GM23338 (cell line): ENCODE data around the gene PAIP2B. TPM values are rescaled to one million over a fixed set of nuclear protein-coding genes. Genes with fewer than 3 reads are reported as not detected.

Experiments
- ATAC-seq: fragments of 200-7000 bp; cut with Tn5 transposase; 3 replicates; pipeline ENCODE4 v1.9.1; 2020
- DNase-seq: peaks from one replicate; pipeline ENCODE4 v3.0.0-alpha.2; 2015; ENCODE audit warnings: low spot score
- H2AFZ ChIP-seq: fragments of 200-600 bp; sonication (generic); 2 replicates; pipeline ENCODE4 v1.8.0; 2016; ENCODE audit warnings: antibody characterized with exemption, mild to moderate bottlenecking, moderate library complexity
- H3F3A ChIP-seq: fragments of 200-600 bp; sonication (generic); replicated peaks from 2 replicates; pipeline ENCODE4 v1.8.0; 2017; ENCODE audit warnings: antibody characterized with exemption, mixed run types, low read depth
- H3K27ac ChIP-seq: fragments of 200-600 bp; sonication (generic); 2 replicates; pipeline ENCODE4 v1.6.1; 2016; ENCODE audit warnings: low read depth
- H3K27me3 ChIP-seq: fragments of 200-600 bp; sonication (generic); 2 replicates; pipeline ENCODE4 v1.8.0; 2016; ENCODE audit warnings: mild to moderate bottlenecking, mixed run types, moderate library complexity; ENCODE audit not compliant: insufficient read depth
- H3K36me3 ChIP-seq: fragments of 200-600 bp; sonication (generic); 2 replicates; pipeline ENCODE4 v1.8.0; 2016; ENCODE audit warnings: mild to moderate bottlenecking; ENCODE audit not compliant: insufficient read depth
- H3K4me1 ChIP-seq: fragments of 200-600 bp; sonication (generic); 2 replicates; pipeline ENCODE4 v1.8.0; 2016; ENCODE audit warnings: mild to moderate bottlenecking, moderate library complexity; ENCODE audit not compliant: insufficient read depth
- H3K4me2 ChIP-seq: fragments of 200-600 bp; sonication (generic); 2 replicates; pipeline ENCODE4 v1.7.1; 2017; ENCODE audit warnings: mixed run types
- H3K4me3 ChIP-seq: fragments of 200-600 bp; sonication (generic); 2 replicates; pipeline ENCODE4 v1.6.1; 2016; ENCODE audit warnings: mixed run types
- H3K79me2 ChIP-seq: fragments of 200-600 bp; sonication (generic); replicated peaks from 2 replicates; pipeline ENCODE4 v1.8.0; 2017; ENCODE audit warnings: mild to moderate bottlenecking; ENCODE audit not compliant: insufficient read depth
- H3K9me2 ChIP-seq: fragments of 200-600 bp; sonication (generic); 2 replicates; pipeline ENCODE4 v1.8.0; 2017; ENCODE audit not compliant: insufficient read depth
- H4K20me1 ChIP-seq: fragments of 200-600 bp; sonication (generic); replicated peaks from 2 replicates; pipeline ENCODE4 v1.8.0; 2017; ENCODE audit warnings: mild to moderate bottlenecking; ENCODE audit not compliant: insufficient read depth
- H3K27ac Mint-ChIP-seq: 2 replicates; pipeline ENCODE4 v1.8.0; 2020; ENCODE audit warnings: inconsistent platforms, mild to moderate bottlenecking, moderate library complexity, mixed read lengths
- H3K27me3 Mint-ChIP-seq: 3 replicates; pipeline ENCODE4 v1.8.0; 2022; ENCODE audit warnings: low read depth, mild to moderate bottlenecking, moderate library complexity, mixed read lengths, inconsistent platforms; ENCODE audit not compliant: insufficient read depth, poor library complexity
- H3K36me3 Mint-ChIP-seq: 3 replicates; pipeline ENCODE4 v1.8.0; 2021; ENCODE audit warnings: low read depth, mild to moderate bottlenecking, inconsistent platforms, moderate library complexity, mixed read lengths
- H3K4me1 Mint-ChIP-seq: 3 replicates; pipeline ENCODE4 v1.8.0; 2020; ENCODE audit warnings: mild to moderate bottlenecking, inconsistent platforms, mixed read lengths
- H3K4me3 Mint-ChIP-seq: 3 replicates; pipeline ENCODE4 v1.8.0; 2021; ENCODE audit warnings: moderate library complexity, mild to moderate bottlenecking, inconsistent platforms, mixed read lengths
- H3K9me3 Mint-ChIP-seq: 3 replicates; pipeline ENCODE4 v1.8.0; 2020; ENCODE audit warnings: moderate library complexity, mild to moderate bottlenecking, inconsistent platforms, mixed read lengths
- CREB1 ChIP-seq: fragments of 250-450 bp; sonication (Bioruptor Pico); IDR thresholded peaks from 2 replicates; pipeline ENCODE4 v1.5.0; 2020; ENCODE audit warnings: low read depth, mild to moderate bottlenecking, moderate library complexity
- EZH2 ChIP-seq: fragments of 200-600 bp; sonication (generic); IDR thresholded peaks from one replicate; pipeline ENCODE4 v1.8.0; 2017; ENCODE audit warnings: antibody characterized with exemption, mild to moderate bottlenecking, low read depth; ENCODE audit not compliant: unreplicated experiment
- EZH2phosphoT487 ChIP-seq: fragments of 200-600 bp; sonication (generic); IDR thresholded peaks from one replicate; pipeline ENCODE4 v1.8.1; 2018; ENCODE audit warnings: antibody characterized with exemption; ENCODE audit not compliant: unreplicated experiment
- JUNB ChIP-seq: IDR thresholded peaks from one replicate; pipeline ENCODE4 v1.6.1; 2016; ENCODE audit warnings: antibody characterized with exemption; ENCODE audit not compliant: unreplicated experiment
- NANOG ChIP-seq: IDR thresholded peaks from 2 replicates; pipeline ENCODE4 v1.6.1; 2016; ENCODE audit warnings: antibody characterized with exemption, borderline replicate concordance
- POLR2AphosphoS5 ChIP-seq: IDR thresholded peaks from 2 replicates; pipeline ENCODE4 v1.6.1; 2016; ENCODE audit warnings: antibody characterized with exemption, low read depth
- STAT1 ChIP-seq: IDR thresholded peaks from one replicate; pipeline ENCODE4 v1.6.1; 2016; ENCODE audit warnings: antibody characterized with exemption; ENCODE audit not compliant: unreplicated experiment
- ZNF114 ChIP-seq: fragments of 250-450 bp; sonication (Bioruptor Pico); IDR thresholded peaks from 2 replicates; pipeline ENCODE4 v1.5.0; 2020; ENCODE audit warnings: mild to moderate bottlenecking, moderate library complexity
- ZNF331 ChIP-seq: fragments of 250-450 bp; sonication (Bioruptor Pico); IDR thresholded peaks from 2 replicates; pipeline ENCODE4 v1.5.0; 2020; ENCODE audit warnings: low read depth, mild to moderate bottlenecking, moderate library complexity
- polyA plus RNA-seq: library from polyadenylated mRNA; unstranded; fragments of >200 nt; fragmentation: Nextera tagmentation; extraction: Ambion mirVana; gene quantifications from 2 replicates; pipeline ENCODE4 v1.2.1, GENCODE V29; 2016
- total RNA-seq: library from RNA; depleted of rRNA; stranded (reverse); fragments of >200 nt; shearing (Covaris generic); gene quantifications from 2 replicates; pipeline ENCODE4 v1.2.3, GENCODE V29; 2014
- TF ChIP-seq, protein P1 (sequence below): IDR thresholded peaks from 2 replicates; pipeline ENCODE4 v1.6.1; 2016; ENCODE audit warnings: antibody characterized with exemption
- TF ChIP-seq, protein P2 (sequence below): IDR thresholded peaks from one replicate; pipeline ENCODE4 v1.6.1; 2018; ENCODE audit warnings: antibody characterized with exemption; ENCODE audit not compliant: unreplicated experiment
- TF ChIP-seq, protein P3 (sequence below), 2 experiments: fragments of 200-600 bp in 1 of 2; sonication (generic) in 1 of 2; conservative IDR thresholded peaks; 2 replicates each; pipeline versions ENCODE4 v1.5.1 to v1.6.1; 2016 to 2017; ENCODE audit warnings: antibody characterized with exemption in 2 of 2, low read depth in 2 of 2, mild to moderate bottlenecking in 2 of 2, moderate library complexity in 1 of 2
- TF ChIP-seq, protein P4 (sequence below): fragments of 250-450 bp; sonication (Bioruptor Pico); IDR thresholded peaks from 2 replicates; pipeline ENCODE4 v1.5.0; 2020; ENCODE audit warnings: mild to moderate bottlenecking, moderate library complexity

PAIP2B gene
- total and polyA plus RNA-seq, 2 experiments from 2014 or later, result 7.6 to 29.7 TPM

DNA sequence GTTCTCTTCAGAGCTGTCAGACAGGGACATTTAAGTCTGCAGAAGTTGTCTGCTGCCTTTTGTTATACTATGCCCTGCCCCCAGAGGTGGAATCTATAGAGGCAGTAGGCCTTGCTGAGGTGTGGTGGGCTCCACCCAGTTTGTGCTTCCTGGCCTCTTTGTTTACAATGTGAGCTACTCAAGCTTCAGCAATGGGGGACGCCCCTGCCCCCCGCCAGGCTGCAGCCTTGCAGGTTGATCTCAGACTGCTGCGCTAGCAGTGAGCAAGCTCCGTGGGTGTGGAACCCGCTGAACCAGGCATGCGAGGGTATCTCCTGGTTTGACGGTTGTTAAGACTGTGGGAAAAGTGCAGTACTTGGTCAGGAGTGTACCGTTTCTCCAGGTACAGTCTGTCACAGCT is 24.0 kb upstream of the PAIP2B start:
- no peak overlapping the region for H3K27ac Mint-ChIP-seq
- Histone ChIP-seq H3K4me3 (no peak overlapping the region), H3K9me2 (peaks cover 13% of the 10 kb centered on the region; the same call in 1 of the 2 replicates), H2AFZ (peak overlapping the region; percentile 78; the same call in 1 of the 2 replicates), H3K27me3 (no peaks in the 10 kb centered on the region), H3F3A (no peaks in the 10 kb centered on the region), H3K36me3 (no peaks in the 10 kb centered on the region; the same call in 1 of the 2 replicates), H4K20me1 (no peaks in the 10 kb centered on the region), H3K27ac (no peak overlapping the region), H3K4me1 (no peaks in the 10 kb centered on the region), H3K79me2 (no peaks in the 10 kb centered on the region), H3K4me2 (no peak overlapping the region)
- peaks cover 14% of the 10 kb centered on the region for H3K36me3 Mint-ChIP-seq
- no peak overlapping the region for H3K4me3 Mint-ChIP-seq
- TF ChIP-seq, protein P1, sequence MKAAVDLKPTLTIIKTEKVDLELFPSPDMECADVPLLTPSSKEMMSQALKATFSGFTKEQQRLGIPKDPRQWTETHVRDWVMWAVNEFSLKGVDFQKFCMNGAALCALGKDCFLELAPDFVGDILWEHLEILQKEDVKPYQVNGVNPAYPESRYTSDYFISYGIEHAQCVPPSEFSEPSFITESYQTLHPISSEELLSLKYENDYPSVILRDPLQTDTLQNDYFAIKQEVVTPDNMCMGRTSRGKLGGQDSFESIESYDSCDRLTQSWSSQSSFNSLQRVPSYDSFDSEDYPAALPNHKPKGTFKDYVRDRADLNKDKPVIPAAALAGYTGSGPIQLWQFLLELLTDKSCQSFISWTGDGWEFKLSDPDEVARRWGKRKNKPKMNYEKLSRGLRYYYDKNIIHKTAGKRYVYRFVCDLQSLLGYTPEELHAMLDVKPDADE, result no peak
- TF ChIP-seq STAT1 (no peak), ZNF114 (no peak), NANOG (no peak), EZH2 (no peak), POLR2AphosphoS5 (no peak), EZH2phosphoT487 (no peak), ZNF331 (CRISPR knock-in tag) (no peak), CREB1 (no peak), JUNB (no peak)
- TF ChIP-seq, protein P2, sequence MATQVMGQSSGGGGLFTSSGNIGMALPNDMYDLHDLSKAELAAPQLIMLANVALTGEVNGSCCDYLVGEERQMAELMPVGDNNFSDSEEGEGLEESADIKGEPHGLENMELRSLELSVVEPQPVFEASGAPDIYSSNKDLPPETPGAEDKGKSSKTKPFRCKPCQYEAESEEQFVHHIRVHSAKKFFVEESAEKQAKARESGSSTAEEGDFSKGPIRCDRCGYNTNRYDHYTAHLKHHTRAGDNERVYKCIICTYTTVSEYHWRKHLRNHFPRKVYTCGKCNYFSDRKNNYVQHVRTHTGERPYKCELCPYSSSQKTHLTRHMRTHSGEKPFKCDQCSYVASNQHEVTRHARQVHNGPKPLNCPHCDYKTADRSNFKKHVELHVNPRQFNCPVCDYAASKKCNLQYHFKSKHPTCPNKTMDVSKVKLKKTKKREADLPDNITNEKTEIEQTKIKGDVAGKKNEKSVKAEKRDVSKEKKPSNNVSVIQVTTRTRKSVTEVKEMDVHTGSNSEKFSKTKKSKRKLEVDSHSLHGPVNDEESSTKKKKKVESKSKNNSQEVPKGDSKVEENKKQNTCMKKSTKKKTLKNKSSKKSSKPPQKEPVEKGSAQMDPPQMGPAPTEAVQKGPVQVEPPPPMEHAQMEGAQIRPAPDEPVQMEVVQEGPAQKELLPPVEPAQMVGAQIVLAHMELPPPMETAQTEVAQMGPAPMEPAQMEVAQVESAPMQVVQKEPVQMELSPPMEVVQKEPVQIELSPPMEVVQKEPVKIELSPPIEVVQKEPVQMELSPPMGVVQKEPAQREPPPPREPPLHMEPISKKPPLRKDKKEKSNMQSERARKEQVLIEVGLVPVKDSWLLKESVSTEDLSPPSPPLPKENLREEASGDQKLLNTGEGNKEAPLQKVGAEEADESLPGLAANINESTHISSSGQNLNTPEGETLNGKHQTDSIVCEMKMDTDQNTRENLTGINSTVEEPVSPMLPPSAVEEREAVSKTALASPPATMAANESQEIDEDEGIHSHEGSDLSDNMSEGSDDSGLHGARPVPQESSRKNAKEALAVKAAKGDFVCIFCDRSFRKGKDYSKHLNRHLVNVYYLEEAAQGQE, result no peak
- TF ChIP-seq, protein P3, sequence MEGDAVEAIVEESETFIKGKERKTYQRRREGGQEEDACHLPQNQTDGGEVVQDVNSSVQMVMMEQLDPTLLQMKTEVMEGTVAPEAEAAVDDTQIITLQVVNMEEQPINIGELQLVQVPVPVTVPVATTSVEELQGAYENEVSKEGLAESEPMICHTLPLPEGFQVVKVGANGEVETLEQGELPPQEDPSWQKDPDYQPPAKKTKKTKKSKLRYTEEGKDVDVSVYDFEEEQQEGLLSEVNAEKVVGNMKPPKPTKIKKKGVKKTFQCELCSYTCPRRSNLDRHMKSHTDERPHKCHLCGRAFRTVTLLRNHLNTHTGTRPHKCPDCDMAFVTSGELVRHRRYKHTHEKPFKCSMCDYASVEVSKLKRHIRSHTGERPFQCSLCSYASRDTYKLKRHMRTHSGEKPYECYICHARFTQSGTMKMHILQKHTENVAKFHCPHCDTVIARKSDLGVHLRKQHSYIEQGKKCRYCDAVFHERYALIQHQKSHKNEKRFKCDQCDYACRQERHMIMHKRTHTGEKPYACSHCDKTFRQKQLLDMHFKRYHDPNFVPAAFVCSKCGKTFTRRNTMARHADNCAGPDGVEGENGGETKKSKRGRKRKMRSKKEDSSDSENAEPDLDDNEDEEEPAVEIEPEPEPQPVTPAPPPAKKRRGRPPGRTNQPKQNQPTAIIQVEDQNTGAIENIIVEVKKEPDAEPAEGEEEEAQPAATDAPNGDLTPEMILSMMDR (conservative IDR thresholded peaks at IDR 0.05; ENCODE audit: low read depth in 2 of 2), result no peak
- TF ChIP-seq, protein P4, sequence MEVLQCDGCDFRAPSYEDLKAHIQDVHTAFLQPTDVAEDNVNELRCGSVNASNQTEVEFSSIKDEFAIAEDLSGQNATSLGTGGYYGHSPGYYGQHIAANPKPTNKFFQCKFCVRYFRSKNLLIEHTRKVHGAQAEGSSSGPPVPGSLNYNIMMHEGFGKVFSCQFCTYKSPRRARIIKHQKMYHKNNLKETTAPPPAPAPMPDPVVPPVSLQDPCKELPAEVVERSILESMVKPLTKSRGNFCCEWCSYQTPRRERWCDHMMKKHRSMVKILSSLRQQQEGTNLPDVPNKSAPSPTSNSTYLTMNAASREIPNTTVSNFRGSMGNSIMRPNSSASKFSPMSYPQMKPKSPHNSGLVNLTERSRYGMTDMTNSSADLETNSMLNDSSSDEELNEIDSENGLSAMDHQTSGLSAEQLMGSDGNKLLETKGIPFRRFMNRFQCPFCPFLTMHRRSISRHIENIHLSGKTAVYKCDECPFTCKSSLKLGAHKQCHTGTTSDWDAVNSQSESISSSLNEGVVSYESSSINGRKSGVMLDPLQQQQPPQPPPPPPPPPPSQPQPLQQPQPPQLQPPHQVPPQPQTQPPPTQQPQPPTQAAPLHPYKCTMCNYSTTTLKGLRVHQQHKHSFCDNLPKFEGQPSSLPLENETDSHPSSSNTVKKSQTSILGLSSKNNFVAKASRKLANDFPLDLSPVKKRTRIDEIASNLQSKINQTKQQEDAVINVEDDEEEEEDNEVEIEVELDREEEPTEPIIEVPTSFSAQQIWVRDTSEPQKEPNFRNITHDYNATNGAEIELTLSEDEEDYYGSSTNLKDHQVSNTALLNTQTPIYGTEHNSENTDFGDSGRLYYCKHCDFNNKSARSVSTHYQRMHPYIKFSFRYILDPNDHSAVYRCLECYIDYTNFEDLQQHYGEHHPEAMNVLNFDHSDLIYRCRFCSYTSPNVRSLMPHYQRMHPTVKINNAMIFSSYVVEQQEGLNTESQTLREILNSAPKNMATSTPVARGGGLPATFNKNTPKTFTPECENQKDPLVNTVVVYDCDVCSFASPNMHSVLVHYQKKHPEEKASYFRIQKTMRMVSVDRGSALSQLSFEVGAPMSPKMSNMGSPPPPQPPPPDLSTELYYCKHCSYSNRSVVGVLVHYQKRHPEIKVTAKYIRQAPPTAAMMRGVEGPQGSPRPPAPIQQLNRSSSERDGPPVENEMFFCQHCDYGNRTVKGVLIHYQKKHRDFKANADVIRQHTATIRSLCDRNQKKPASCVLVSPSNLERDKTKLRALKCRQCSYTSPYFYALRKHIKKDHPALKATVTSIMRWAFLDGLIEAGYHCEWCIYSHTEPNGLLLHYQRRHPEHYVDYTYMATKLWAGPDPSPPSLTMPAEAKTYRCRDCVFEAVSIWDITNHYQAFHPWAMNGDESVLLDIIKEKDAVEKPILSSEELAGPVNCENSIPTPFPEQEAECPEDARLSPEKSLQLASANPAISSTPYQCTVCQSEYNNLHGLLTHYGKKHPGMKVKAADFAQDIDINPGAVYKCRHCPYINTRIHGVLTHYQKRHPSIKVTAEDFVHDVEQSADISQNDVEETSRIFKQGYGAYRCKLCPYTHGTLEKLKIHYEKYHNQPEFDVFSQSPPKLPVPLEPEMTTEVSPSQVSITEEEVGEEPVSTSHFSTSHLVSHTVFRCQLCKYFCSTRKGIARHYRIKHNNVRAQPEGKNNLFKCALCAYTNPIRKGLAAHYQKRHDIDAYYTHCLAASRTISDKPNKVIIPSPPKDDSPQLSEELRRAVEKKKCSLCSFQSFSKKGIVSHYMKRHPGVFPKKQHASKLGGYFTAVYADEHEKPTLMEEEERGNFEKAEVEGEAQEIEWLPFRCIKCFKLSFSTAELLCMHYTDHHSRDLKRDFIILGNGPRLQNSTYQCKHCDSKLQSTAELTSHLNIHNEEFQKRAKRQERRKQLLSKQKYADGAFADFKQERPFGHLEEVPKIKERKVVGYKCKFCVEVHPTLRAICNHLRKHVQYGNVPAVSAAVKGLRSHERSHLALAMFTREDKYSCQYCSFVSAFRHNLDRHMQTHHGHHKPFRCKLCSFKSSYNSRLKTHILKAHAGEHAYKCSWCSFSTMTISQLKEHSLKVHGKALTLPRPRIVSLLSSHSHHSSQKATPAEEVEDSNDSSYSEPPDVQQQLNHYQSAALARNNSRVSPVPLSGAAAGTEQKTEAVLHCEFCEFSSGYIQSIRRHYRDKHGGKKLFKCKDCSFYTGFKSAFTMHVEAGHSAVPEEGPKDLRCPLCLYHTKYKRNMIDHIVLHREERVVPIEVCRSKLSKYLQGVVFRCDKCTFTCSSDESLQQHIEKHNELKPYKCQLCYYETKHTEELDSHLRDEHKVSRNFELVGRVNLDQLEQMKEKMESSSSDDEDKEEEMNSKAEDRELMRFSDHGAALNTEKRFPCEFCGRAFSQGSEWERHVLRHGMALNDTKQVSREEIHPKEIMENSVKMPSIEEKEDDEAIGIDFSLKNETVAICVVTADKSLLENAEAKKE (CRISPR knock-in tag), result no peak
- DNase-seq (peak; percentile 42), ATAC-seq (peak; percentile 45)
- H3K9me3 Mint-ChIP-seq, result peaks cover 21% of the 10 kb centered on the region
- H3K4me1 Mint-ChIP-seq, result no peaks in the 10 kb centered on the region
- peaks cover 1% of the 10 kb centered on the region for H3K27me3 Mint-ChIP-seq
